Measurements from ENCODE around the gene FANCF. TPM values are rescaled to one million over a fixed set of nuclear protein-coding genes. Genes with fewer than 3 reads are reported as not detected.
"Not testable (repeated sequence)": the region's sequence is repeated elsewhere in the genome, so short reads cannot be mapped to it uniquely, and the experiment has no call there.

Gene FANCF
- total RNA-seq, 2 experiments from 2014 or later = 18.4 to 22.2 TPM

DNA sequence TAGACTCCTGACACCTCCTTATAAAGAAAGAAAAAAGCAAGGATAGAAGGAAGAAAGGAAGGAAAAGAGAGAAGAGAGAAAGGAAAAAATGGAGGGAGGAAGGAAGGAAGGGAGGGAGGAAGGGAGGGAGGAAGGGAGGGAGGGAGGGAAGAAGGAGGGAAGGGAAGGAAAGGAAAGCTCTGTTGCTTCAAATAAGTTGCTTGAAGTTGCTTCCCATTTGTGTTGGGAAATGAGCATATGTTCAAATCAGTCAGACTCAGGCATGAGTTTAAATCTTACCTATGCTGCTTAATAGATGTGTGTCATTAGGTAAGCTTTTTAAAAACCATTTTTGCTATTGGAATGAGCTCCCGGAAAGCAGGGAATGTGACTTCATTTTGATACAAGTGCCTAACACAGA lies 34.2 kb upstream of the FANCF start:
- TF ChIP-seq CTCF (conservative IDR thresholded peaks at IDR 0.05; ENCODE audit: low read length) (no peak), EZH2phosphoT487 (IDR thresholded peaks at IDR 0.05; ENCODE audit: borderline replicate concordance, low read depth, low read length) (no peak)
- Histone ChIP-seq H4K20me1 (ENCODE audit: insufficient read depth, low read length) (no peaks in the 10 kb centered on the region), H3K4me2 (ENCODE audit: low read length) (no peak overlapping the region), H2AFZ (ENCODE audit: low read length) (no peak overlapping the region), H3K9me2 (ENCODE audit: insufficient read depth, low read length) (no peaks in the 10 kb centered on the region), H3K9me3 (ENCODE audit: low read length) (no peaks in the 10 kb centered on the region), H3K27ac (ENCODE audit: low read depth, low read length, poor library complexity, severe bottlenecking) (no peak overlapping the region), H3K36me3 (ENCODE audit: insufficient read depth, low read length) (no peaks in the 10 kb centered on the region), H3K4me3 (ENCODE audit: low read depth, low read length, poor library complexity, severe bottlenecking) (no peak overlapping the region), H3K4me1 (ENCODE audit: insufficient read depth, low read length, poor library complexity, severe bottlenecking) (no peaks in the 10 kb centered on the region), H3K79me2 (ENCODE audit: insufficient read depth, low read depth, low read length) (no peaks in the 10 kb centered on the region)
- ChIA-PET POLR2A (no interaction called here), CTCF (ENCODE audit: unreplicated experiment) (no interaction called here)
- no peak for DNase-seq (ENCODE audit: low spot score)
- BruUV-seq (replicated peaks) = no TSS peak
- intact Hi-C loops (cut with micrococcal nuclease; ENCODE audit: unreplicated experiment) = no loop called here

DNA sequence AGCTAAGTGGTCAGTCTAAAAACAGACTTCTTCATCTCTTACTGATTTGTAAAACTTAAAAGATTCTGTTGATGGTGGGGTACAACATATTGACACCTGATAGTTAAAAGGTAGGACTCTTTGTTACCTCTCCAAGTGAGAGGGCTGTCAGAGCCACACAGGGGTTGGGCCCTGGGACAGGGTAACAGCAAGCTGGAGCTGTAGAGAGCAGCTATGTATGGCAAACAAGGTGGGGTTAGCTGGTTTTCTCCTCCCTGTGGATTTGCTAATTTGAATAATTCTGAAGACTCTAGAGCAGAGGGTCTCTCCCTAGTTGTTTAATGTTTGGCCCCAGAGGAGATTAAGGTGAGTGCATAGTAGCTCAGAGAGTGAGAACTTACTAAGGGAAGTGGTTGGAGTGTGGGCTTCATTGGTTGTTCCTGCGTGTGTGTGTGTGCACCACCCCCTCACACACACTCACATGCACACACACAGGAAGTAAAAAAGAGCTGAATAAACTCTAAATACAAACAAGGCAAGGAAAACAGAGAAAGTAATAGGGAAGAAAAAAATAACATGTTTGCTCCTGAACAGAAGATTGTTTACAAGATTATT lies 31.6 kb upstream of the FANCF start:
- no TSS peak for BruUV-seq (replicated peaks)
- Histone ChIP-seq H3K36me3 (ENCODE audit: insufficient read depth, low read length) (no peaks in the 10 kb centered on the region), H4K20me1 (ENCODE audit: insufficient read depth, low read length) (no peaks in the 10 kb centered on the region), H3K4me3 (ENCODE audit: low read depth, low read length, poor library complexity, severe bottlenecking) (no peak overlapping the region), H3K79me2 (ENCODE audit: insufficient read depth, low read depth, low read length) (no peaks in the 10 kb centered on the region), H3K4me1 (ENCODE audit: insufficient read depth, low read length, poor library complexity, severe bottlenecking) (no peaks in the 10 kb centered on the region), H3K4me2 (ENCODE audit: low read length) (no peak overlapping the region), H2AFZ (ENCODE audit: low read length) (no peak overlapping the region), H3K9me2 (ENCODE audit: insufficient read depth, low read length) (no peaks in the 10 kb centered on the region), H3K9me3 (ENCODE audit: low read length) (no peaks in the 10 kb centered on the region), H3K27ac (ENCODE audit: low read depth, low read length, poor library complexity, severe bottlenecking) (no peak overlapping the region)
- TF ChIP-seq CTCF (conservative IDR thresholded peaks at IDR 0.05; ENCODE audit: low read length) (no peak), EZH2phosphoT487 (IDR thresholded peaks at IDR 0.05; ENCODE audit: borderline replicate concordance, low read depth, low read length) (no peak)
- intact Hi-C loops (cut with micrococcal nuclease; ENCODE audit: unreplicated experiment) = no loop called here
- ChIA-PET CTCF (ENCODE audit: unreplicated experiment) (no interaction called here), POLR2A (interaction anchor here (0.7 to 1.1 kb wide), 4 partner anchors 9 to 66 kb away, joined by 3 to 4 read pairs (median 3); partner anchors contain the start of gene GAS2)
- no peak for DNase-seq (ENCODE audit: low spot score)

DNA sequence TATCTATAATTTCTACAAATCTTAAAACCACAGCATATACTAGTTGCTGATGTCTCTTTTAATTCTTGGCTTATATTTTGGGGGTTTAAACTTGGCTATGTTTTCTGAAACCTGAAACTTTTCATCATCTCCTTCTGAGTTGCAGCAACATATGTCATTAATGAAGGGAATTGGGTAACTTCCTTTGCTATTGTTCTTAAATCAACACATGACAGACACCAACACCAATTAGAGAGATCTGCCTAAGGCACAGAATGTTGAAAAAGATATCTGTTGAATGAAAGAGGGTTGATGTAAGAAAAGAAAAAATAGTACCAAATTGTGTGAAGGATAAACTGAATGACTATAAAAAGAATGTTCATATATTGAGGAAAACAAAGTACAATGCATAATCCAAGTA lies 30.5 kb upstream of the FANCF start:
- TF ChIP-seq CTCF (conservative IDR thresholded peaks at IDR 0.05; ENCODE audit: low read length) (no peak), EZH2phosphoT487 (IDR thresholded peaks at IDR 0.05; ENCODE audit: borderline replicate concordance, low read depth, low read length) (no peak)
- H3K79me2 ChIP-seq (ENCODE audit: insufficient read depth, low read depth, low read length) = no peaks in the 10 kb centered on the region
- H4K20me1 ChIP-seq (ENCODE audit: insufficient read depth, low read length) = no peaks in the 10 kb centered on the region
- H3K9me2 ChIP-seq (ENCODE audit: insufficient read depth, low read length) = no peaks in the 10 kb centered on the region
- H2AFZ ChIP-seq (ENCODE audit: low read length) = no peak overlapping the region
- ChIA-PET POLR2A (no interaction called here), CTCF (ENCODE audit: unreplicated experiment) (no interaction called here)
- no peak overlapping the region for H3K4me3 ChIP-seq (ENCODE audit: low read depth, low read length, poor library complexity, severe bottlenecking)
- no peaks in the 10 kb centered on the region for H3K9me3 ChIP-seq (ENCODE audit: low read length)
- no peak overlapping the region for H3K27ac ChIP-seq (ENCODE audit: low read depth, low read length, poor library complexity, severe bottlenecking)
- no peaks in the 10 kb centered on the region for H3K36me3 ChIP-seq (ENCODE audit: insufficient read depth, low read length)
- DNase-seq (ENCODE audit: low spot score) = no peak
- no TSS peak for BruUV-seq (replicated peaks)
- H3K4me1 ChIP-seq (ENCODE audit: insufficient read depth, low read length, poor library complexity, severe bottlenecking) = no peaks in the 10 kb centered on the region
- intact Hi-C loops (cut with micrococcal nuclease; ENCODE audit: unreplicated experiment) = no loop called here
- no peak overlapping the region for H3K4me2 ChIP-seq (ENCODE audit: low read length)

GRCh38 chr11:22652346-22652745 lies 26.7 kb upstream of the FANCF start:
- H2AFZ ChIP-seq (ENCODE audit: low read length); H3K36me3 ChIP-seq (ENCODE audit: insufficient read depth, low read length); H3K9me2 ChIP-seq (ENCODE audit: insufficient read depth, low read length); H3K4me2 ChIP-seq (ENCODE audit: low read length); H3K9me3 ChIP-seq (ENCODE audit: low read length); POLR2A ChIA-PET; H3K27ac ChIP-seq (ENCODE audit: low read depth, low read length, poor library complexity, severe bottlenecking); BruUV-seq (replicated peaks); intact Hi-C loops (cut with micrococcal nuclease; ENCODE audit: unreplicated experiment); H4K20me1 ChIP-seq (ENCODE audit: insufficient read depth, low read length); CTCF ChIA-PET (ENCODE audit: unreplicated experiment); DNase-seq (ENCODE audit: low spot score); H3K4me1 ChIP-seq (ENCODE audit: insufficient read depth, low read length, poor library complexity, severe bottlenecking); H3K4me3 ChIP-seq (ENCODE audit: low read depth, low read length, poor library complexity, severe bottlenecking); H3K79me2 ChIP-seq (ENCODE audit: insufficient read depth, low read depth, low read length): not testable (repeated sequence)

Data from OCI-LY7 (cell line).